ENCODE data around the gene PFAS.

DNA sequence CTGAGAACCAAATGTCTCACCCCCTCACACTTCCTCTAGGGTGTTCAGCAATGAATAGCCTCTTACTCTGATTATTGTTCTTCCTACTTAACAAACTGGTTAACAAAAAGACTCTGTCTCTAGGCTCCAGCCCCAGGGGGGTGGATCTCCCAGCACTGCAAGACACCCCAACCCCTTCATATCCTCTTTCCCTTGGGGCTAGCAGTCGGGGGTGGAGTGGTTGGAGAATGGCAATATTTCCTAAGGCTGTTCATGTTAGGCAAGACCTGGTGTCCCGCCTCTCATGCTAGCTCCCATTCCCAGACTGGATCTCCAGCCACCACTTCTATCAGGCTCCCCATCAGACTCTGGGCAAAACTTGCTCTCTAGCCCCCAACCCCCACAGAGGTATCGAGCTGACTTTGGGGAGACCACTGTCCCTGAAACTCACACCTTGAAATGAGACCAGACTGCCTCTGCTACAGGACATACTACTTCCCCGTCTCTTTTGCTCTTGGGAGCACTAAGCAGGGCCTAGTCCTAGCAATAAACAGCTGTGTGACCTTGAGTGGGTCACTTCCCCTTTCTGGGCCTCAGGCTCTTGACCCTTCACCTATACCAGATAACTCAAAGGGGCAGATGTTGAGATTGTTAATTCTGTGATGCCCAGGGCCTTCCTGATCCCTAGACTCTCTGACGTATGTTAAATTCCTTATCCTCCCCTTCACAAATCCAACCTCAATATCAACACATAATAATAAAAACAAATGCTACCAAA is 43.7 kb downstream of the PFAS start:
- TF ChIP-seq POLR2A (IDR thresholded peaks at IDR 0.05) = no peak
- TF ChIP-seq, protein P1, sequence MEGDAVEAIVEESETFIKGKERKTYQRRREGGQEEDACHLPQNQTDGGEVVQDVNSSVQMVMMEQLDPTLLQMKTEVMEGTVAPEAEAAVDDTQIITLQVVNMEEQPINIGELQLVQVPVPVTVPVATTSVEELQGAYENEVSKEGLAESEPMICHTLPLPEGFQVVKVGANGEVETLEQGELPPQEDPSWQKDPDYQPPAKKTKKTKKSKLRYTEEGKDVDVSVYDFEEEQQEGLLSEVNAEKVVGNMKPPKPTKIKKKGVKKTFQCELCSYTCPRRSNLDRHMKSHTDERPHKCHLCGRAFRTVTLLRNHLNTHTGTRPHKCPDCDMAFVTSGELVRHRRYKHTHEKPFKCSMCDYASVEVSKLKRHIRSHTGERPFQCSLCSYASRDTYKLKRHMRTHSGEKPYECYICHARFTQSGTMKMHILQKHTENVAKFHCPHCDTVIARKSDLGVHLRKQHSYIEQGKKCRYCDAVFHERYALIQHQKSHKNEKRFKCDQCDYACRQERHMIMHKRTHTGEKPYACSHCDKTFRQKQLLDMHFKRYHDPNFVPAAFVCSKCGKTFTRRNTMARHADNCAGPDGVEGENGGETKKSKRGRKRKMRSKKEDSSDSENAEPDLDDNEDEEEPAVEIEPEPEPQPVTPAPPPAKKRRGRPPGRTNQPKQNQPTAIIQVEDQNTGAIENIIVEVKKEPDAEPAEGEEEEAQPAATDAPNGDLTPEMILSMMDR (IDR thresholded peaks at IDR 0.05) = no peak
- no peak for TF ChIP-seq POLR2AphosphoS5 (IDR thresholded peaks at IDR 0.05)

All from transverse colon (tissue), 4 donors.